Measurements from ENCODE around the gene SPAM1. TPM values are rescaled to one million over a fixed set of nuclear protein-coding genes. Genes with fewer than 3 reads are reported as not detected.
"Not testable (repeated sequence)": the region's sequence is repeated elsewhere in the genome, so short reads cannot be mapped to it uniquely, and the experiment has no call there.

The SPAM1 gene
- total RNA-seq, 4 donors from 2014 or later = not detected

DNA sequence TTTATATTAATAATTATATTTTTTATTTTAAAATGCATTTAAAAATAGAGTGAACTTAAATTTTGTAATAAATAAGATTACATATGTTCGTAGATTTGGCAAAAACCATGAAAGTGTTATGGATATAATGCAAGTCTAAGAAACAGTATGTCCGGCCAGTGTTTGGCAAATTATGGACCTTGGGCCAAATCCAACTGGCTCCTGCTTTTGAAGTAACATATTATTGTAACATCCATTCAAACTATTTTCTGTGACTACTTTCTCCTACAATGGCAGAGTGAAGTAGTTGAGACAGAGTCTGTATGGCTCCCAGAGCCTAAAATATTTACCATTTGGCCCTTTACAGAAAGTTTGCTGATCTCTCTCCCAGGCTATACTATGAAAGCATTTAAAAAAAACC is 69.0 kb downstream of the SPAM1 start:
- DNase-seq (ENCODE audit: low spot score in 2 of 2) = no peak
- H3K4me1 ChIP-seq = no peaks in the 10 kb centered on the region
- H3K36me3 ChIP-seq = no peaks in the 10 kb centered on the region
- TF ChIP-seq POLR2A (IDR thresholded peaks at IDR 0.05) = no peak
- TF ChIP-seq EP300 (IDR thresholded peaks at IDR 0.05) = no peak
- TF ChIP-seq POLR2AphosphoS5 (IDR thresholded peaks at IDR 0.05) = no peak
- TF ChIP-seq, protein P1, sequence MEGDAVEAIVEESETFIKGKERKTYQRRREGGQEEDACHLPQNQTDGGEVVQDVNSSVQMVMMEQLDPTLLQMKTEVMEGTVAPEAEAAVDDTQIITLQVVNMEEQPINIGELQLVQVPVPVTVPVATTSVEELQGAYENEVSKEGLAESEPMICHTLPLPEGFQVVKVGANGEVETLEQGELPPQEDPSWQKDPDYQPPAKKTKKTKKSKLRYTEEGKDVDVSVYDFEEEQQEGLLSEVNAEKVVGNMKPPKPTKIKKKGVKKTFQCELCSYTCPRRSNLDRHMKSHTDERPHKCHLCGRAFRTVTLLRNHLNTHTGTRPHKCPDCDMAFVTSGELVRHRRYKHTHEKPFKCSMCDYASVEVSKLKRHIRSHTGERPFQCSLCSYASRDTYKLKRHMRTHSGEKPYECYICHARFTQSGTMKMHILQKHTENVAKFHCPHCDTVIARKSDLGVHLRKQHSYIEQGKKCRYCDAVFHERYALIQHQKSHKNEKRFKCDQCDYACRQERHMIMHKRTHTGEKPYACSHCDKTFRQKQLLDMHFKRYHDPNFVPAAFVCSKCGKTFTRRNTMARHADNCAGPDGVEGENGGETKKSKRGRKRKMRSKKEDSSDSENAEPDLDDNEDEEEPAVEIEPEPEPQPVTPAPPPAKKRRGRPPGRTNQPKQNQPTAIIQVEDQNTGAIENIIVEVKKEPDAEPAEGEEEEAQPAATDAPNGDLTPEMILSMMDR (IDR thresholded peaks at IDR 0.05) = no peak
- H3K4me3 ChIP-seq = no peak overlapping the region
- H3K27ac ChIP-seq = no peak overlapping the region
- WGBS = 76% methylated on average over 2 of the region's 2 CpGs
- H3K9me3 ChIP-seq = no peaks in the 10 kb centered on the region
- no peaks in the 10 kb centered on the region for H3K27me3 ChIP-seq

DNA sequence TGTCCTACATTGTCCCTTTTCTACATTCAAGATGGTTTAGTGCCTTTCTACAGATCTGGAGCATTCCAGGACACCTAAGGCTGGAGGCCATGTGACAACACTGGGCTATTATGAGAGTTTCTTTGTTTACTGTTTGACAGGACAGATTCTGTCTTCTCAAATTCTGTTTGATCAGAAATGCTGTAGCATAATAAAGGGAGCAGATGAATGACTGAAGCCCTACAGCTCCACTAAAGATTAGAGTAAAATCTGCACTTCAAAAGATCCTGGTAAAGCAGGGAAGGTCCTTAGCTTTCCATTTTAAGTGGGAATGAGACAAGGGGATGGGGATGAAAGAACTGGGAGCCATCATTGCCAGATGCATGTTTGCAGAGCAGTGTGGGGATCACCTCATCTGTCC is 69.4 kb downstream of the SPAM1 start:
- no peak for DNase-seq (ENCODE audit: low spot score in 2 of 2)
- H3K27me3 ChIP-seq = no peaks in the 10 kb centered on the region
- no peaks in the 10 kb centered on the region for H3K9me3 ChIP-seq
- no peak overlapping the region for H3K4me3 ChIP-seq
- H3K27ac ChIP-seq = no peak overlapping the region
- no peaks in the 10 kb centered on the region for H3K36me3 ChIP-seq
- no peaks in the 10 kb centered on the region for H3K4me1 ChIP-seq
- TF ChIP-seq POLR2A (IDR thresholded peaks at IDR 0.05) = no peak
- no peak for TF ChIP-seq POLR2AphosphoS5 (IDR thresholded peaks at IDR 0.05)

DNA sequence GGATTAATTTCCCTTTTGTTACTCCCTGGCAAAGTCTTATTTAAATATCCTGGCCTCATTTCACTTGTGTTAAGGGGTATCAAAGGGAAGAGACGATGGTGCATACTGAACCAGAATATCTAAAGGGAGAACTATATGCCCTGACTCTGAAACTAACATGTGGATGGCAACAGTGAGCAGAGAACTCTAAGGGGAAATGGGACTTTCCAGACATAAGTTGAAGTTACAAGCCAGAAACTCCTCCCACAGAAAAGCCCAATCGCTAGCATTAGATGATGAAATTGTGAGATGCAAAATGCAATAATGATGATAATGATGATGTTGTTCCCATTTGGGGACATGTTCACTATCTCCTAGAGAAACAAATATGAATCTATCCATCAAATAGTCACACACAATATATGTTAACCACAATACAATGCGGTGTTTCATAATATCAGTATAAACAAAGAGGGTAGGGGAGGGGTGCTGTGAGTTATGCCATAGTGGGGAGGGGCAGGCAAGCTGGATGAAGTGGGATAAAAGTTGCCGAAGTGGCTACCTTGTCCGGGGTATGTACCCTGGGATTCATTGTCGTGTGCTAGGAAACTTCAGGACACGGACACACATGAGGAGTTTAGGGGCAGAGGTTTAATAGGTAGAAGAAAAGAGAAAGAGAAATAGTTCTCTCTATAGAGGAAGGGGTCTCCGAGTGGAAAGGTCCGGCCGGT is 70.7 kb downstream of the SPAM1 start:
- no peak for DNase-seq (ENCODE audit: low spot score in 2 of 2)
- no peak overlapping the region for H3K4me3 ChIP-seq
- H3K9me3 ChIP-seq = no peaks in the 10 kb centered on the region
- H3K36me3 ChIP-seq = no peaks in the 10 kb centered on the region
- no peaks in the 10 kb centered on the region for H3K4me1 ChIP-seq
- WGBS = 89% methylated on average over 10 of the region's 10 CpGs
- no peak for TF ChIP-seq POLR2AphosphoS5 (IDR thresholded peaks at IDR 0.05)
- TF ChIP-seq, protein P1 (IDR thresholded peaks at IDR 0.05) = no peak
- no peak for TF ChIP-seq EP300 (IDR thresholded peaks at IDR 0.05)
- TF ChIP-seq POLR2A (IDR thresholded peaks at IDR 0.05) = no peak
- no peak overlapping the region for H3K27ac ChIP-seq
- H3K27me3 ChIP-seq = no peaks in the 10 kb centered on the region

DNA sequence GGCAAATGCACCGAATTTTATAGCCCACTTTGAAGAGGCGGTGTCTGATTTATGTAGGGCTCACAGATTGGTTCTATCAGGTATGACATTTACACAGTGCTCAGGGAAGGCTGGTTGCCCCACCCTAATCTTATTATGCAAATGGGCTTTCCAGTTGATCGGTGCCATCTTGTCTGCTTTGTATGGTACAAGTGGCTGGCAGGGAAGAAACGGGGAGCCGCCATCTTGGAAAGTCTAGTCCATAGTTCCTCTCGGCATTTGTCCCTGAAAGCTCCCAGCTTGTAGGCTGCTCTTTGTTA is 71.2 kb downstream of the SPAM1 start:
- Histone ChIP-seq H3K27me3 (no peaks in the 10 kb centered on the region), H3K36me3 (no peaks in the 10 kb centered on the region), H3K9me3 (no peaks in the 10 kb centered on the region), H3K4me3 (no peak overlapping the region), H3K4me1 (no peaks in the 10 kb centered on the region), H3K27ac (no peak overlapping the region)
- no peak for DNase-seq (ENCODE audit: low spot score in 2 of 2)
- 91% methylated on average over 6 of the region's 6 CpGs for WGBS
- TF ChIP-seq, protein P1 (IDR thresholded peaks at IDR 0.05) = no peak
- TF ChIP-seq POLR2AphosphoS5 (IDR thresholded peaks at IDR 0.05) (no peak), EP300 (IDR thresholded peaks at IDR 0.05) (no peak), POLR2A (IDR thresholded peaks at IDR 0.05) (no peak)

DNA sequence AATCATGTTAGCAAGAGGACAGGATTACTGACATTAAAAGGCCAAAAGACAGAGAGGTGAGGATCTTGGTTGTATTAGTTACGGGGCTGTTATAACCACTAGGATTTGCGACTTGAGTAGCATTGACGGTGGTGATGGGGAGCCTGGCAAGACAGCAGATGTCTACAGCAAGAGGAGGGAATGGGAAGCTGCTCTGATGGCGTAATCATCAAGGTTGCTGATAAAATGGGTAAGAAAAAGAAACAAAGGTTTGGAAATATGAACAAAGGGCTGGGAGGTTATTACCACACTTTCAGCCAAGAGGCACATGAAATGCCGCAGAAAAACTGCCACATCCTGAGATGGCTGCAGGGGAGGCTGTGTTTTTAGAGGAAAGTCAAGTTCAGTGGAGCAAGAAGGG is 73.9 kb downstream of the SPAM1 start:
- Histone ChIP-seq H3K4me3 (no peak overlapping the region), H3K27me3 (no peaks in the 10 kb centered on the region), H3K4me1 (no peaks in the 10 kb centered on the region), H3K36me3 (no peaks in the 10 kb centered on the region), H3K9me3 (no peaks in the 10 kb centered on the region), H3K27ac (no peak overlapping the region)
- 92% methylated on average over 5 of the region's 5 CpGs for WGBS
- TF ChIP-seq, protein P1 (IDR thresholded peaks at IDR 0.05) = no peak
- TF ChIP-seq EP300 (IDR thresholded peaks at IDR 0.05) = no peak
- no peak for TF ChIP-seq POLR2AphosphoS5 (IDR thresholded peaks at IDR 0.05)
- TF ChIP-seq POLR2A (IDR thresholded peaks at IDR 0.05) = no peak
- DNase-seq (ENCODE audit: low spot score in 2 of 2) = no peak

DNA sequence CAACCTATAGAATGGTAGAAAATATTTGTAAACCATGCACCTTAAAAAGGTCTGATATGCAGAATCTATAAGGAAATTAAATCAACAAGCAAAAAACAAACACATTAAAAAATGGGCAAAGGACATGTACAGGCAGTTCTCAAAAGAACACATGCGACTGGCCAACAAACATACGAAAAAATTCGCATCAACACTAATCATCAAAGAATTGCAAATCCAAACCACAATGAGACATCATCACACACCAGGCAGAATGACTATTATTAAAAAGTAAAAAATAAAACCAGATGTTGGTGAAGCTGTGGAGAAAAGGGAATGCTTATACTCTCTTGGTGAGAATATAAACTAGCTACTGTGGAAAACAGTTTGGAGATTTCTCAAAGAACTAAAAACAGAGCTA is 74.7 kb downstream of the SPAM1 start:
- no peaks in the 10 kb centered on the region for H3K27me3 ChIP-seq
- H3K36me3 ChIP-seq = no peaks in the 10 kb centered on the region
- no peak overlapping the region for H3K4me3 ChIP-seq
- TF ChIP-seq, protein P1 (IDR thresholded peaks at IDR 0.05) = no peak
- TF ChIP-seq POLR2AphosphoS5 (IDR thresholded peaks at IDR 0.05) (no peak), POLR2A (IDR thresholded peaks at IDR 0.05) (no peak)
- 89% methylated on average over 3 of the region's 3 CpGs for WGBS
- H3K27ac ChIP-seq = no peak overlapping the region
- H3K4me1 ChIP-seq = no peaks in the 10 kb centered on the region
- DNase-seq (ENCODE audit: low spot score in 2 of 2) = no peak
- no peaks in the 10 kb centered on the region for H3K9me3 ChIP-seq

DNA sequence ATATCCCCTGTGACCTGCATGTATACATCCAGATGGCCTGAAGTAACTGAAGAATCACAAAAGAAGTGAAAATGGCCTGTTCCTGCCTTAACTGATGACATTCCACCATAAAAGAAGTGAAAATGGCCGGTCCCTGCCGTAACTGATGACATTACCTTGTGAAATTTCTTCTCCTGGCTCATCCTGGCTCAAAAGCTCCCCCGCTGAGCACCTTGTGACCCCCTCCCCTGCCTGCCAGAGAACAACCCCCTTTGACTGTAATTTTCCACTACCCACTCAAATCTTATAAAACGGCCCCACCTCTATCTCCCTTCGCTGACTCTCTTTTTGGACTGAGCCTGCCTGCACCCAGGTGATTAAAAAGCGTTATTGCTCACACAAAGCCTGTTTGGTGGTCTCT is 83.3 kb downstream of the SPAM1 start:
- not testable (repeated sequence) for DNase-seq (ENCODE audit: low spot score in 2 of 2); H3K9me3 ChIP-seq; H3K4me3 ChIP-seq; H3K27me3 ChIP-seq; H3K4me1 ChIP-seq; H3K36me3 ChIP-seq; H3K27ac ChIP-seq
- 82% methylated on average over 6 of the region's 6 CpGs for WGBS
